Hematopoietic multipotent progenitor cell (in vitro differentiated cells): Measurements from ENCODE around the gene RAB43. TPM values are rescaled to one million over a fixed set of nuclear protein-coding genes. Genes with fewer than 3 reads are reported as not detected.

Source experiments
- DNase-seq, 3 donors: peaks; one replicate each; pipeline ENCODE4 v3.0.0-alpha.2; 2011 to 2015; ENCODE audit warnings: low read depth in 2 of 3, low spot score in 2 of 3
- total RNA-seq: library from RNA; depleted of rRNA; stranded (reverse); fragments of >200 nt; gene quantifications from one replicate; pipeline ENCODE4 v1.2.3, GENCODE V29; 2012

RAB43 gene
- total RNA-seq, 1 donor, result 18.9 TPM

DNA sequence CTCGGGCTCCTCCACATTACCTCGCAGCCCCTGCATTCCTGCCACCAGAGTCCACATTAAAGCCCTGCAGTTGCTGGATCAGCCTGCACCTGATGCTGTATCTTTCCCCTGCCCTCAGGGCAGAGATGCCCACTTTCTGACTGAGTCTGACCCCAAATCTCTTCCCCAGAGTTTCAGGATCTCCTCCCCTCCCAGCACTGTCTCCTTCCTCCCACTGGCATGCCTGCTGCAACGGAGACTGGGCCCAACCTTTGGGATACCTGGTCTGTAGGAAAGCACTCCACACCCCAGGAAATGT is 81.6 kb downstream of the RAB43 start:
- no peak for DNase-seq

DNA sequence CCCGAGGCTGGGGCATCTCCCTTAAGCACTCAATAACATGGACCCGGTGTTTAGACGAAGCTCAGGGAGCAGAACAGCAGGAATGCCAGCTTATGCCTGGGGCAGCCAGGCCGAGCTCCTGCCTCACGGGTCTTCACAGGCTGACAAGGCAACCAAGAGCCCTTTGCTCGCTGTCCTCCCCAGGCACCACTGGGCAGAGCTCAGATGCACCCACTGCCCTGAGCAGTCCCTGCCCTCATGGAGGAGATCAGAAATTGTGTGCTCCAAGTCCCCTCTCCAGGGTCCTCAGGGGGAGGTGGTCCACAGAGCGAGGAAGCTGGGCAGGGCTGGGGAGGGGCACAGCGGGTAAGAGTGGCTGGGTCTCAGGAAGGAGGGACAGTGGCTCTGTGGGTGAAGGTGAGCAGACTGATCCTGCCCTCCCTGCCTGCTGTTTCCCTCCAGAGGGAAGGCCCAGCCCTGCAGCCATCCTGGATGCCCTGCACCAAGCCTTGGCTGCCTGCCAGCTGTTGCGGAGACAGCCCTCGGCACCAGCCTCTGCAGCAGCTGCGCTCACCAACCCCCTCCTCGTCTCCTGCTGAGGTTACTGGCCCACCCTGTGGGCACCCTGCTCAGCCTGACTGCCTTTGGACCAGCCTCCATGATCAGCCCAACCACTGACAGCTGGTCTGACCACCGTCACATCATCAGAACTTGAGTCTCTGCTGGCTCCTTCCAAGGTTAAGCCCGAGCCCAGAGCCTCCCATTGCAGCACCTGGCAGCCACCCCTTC is 82.1 kb downstream of the RAB43 start:
- peak in 1 of 3 donors; percentile 63 for DNase-seq

DNA sequence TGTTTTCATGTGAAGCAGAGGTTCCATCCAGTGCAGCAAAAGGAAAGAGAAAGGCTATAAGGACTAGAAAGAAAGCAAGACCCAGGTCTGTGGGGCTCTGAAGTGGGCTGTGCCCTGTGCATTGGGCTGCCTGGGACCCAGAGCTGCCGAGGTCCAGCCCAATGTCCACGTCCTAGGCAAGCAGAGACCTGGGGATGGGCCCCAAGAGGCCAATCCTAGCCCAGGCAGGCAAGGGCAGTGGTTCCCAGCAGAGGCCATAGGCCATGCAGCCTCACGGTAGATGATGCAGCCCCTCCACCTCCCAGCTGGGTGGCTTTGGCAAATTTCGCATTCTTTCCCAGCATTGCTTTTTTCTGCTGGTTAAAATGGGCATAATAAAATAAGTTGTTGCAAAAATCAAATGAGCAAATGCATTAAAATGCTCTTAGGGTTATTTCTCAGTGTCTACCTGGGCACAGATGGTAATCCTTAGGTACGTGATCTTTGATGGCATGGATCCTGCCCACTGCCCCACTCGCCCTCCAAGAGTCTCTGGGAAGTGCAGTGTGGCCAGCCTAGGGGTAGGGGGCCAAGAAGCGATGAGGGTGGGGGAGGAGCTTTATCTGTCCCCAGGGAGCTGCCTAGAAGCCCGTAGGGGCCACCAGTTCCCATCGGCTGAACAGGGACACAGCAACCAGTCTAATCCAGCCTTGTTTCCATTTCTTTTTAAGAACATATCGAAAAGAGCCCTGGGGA is 83.3 kb downstream of the RAB43 start:
- no peak for DNase-seq

Other genes starting within 250 kb of the RAB43 start
- 47.4 TPM for gene ACAD9, start 242.2 kb downstream of the RAB43 start, total RNA-seq
- 7.5 TPM for gene CFAP92, start 127.7 kb downstream of the RAB43 start, total RNA-seq
- gene EFCC1, start 120.5 kb downstream of the RAB43 start, total RNA-seq, result 9.2 TPM
- gene GP9, start 61.0 kb downstream of the RAB43 start, total RNA-seq, result 4.0 TPM
- gene ISY1, start 39.3 kb upstream of the RAB43 start, total RNA-seq, result 25.6 TPM
- 200 TPM for gene CNBP, start 62.1 kb upstream of the RAB43 start, total RNA-seq
- 135 TPM for gene COPG1, start 127.8 kb upstream of the RAB43 start, total RNA-seq
- 33.4 TPM for gene HMCES, start 157.1 kb upstream of the RAB43 start, total RNA-seq